Heart left ventricle (tissue), 13 donors: ENCODE data around the gene DCHS2.

Experiments
- CTCF ChIP-seq, 12 donors: fragments of 200-600 bp; sonication (generic) in 4 of 12; IDR thresholded peaks; one replicate each; pipeline versions ENCODE4 v1.5.0 to v1.8.0; 2018 to 2022; ENCODE audit warnings: antibody characterized with exemption in 12 of 12, mild to moderate bottlenecking in 5 of 12
- POLR2A ChIP-seq, 2 donors: fragments of 450-650 bp; IDR thresholded peaks; one replicate each; pipeline ENCODE4 v1.6.1; 2017; ENCODE audit warnings: antibody characterized with exemption in 2 of 2, mild to moderate bottlenecking in 2 of 2, moderate library complexity in 2 of 2
- donor health status: ischemic (EF 13 %, LVEDD 7.1; RV severe dilation, severe dysfunction).
- donor health status: DM: no; HTN: yes; CAD: no.
- donor health status: DM: no; HTN: no; CAD: no.
- donor health status: ischemic (EF 25% LVEDD 6.9; RV normal size, moderate dysfunction).
- donor health status: ischemic (EF 25% LVEDD 5.7; RV mildly dilated, moderate dysfunction).
- donor health status: ischemic (EF 35%, LVEDD 5.7; RV mildly dilated, moderate dysfunction).
- donor health status: nonischemic (EF 11% LVEDD 7.7; RV severe dilation, severe dysfunction).
- donor health status: DM: yes; HTN: yes; CAD: no.
- donor health status: PGD.
- donor health status: ischemic (EF 29% LVEDD 5.4; RV normal size, mild dysfunction).
- donor health status: nonischemic (EF 23%, LVEDD 6.1; RV moderate dilation, normal function).

GRCh38 chr4:154478547-154478946 lies 13.1 kb downstream of the DCHS2 start:
- TF ChIP-seq CTCF (IDR thresholded peaks at IDR 0.05) (no peak), POLR2A (IDR thresholded peaks at IDR 0.05) (no peak)
